ENCODE data around the gene ABL1.
"Not testable (repeated sequence)": the region's sequence is repeated elsewhere in the genome, so short reads cannot be mapped to it uniquely, and the experiment has no call there.

Gene ABL1

GRCh38 chr9:130904070-130905044, 69.3 kb downstream of the ABL1 start:
- H3K27ac ChIP-seq, result no peak overlapping the region
- TF ChIP-seq ZFX (IDR thresholded peaks at IDR 0.05) (no peak), CTCF (conservative IDR thresholded peaks at IDR 0.05) (no peak)

- no peak for TF ChIP-seq CTCF (conservative IDR thresholded peaks at IDR 0.05)
- no peak for TF ChIP-seq ZFX (IDR thresholded peaks at IDR 0.05)
- H3K27ac ChIP-seq, result no peak overlapping the region
Observed at GRCh38 chr9:130905125-130905901, 70.3 kb downstream of the ABL1 start.

- H3K27ac ChIP-seq, result no peak overlapping the region
- TF ChIP-seq ZFX (IDR thresholded peaks at IDR 0.05) (no peak), CTCF (conservative IDR thresholded peaks at IDR 0.05) (no peak)
Observed at GRCh38 chr9:130905902-130906734, 71.1 kb downstream of the ABL1 start.

GRCh38 chr9:130906735-130907416, 71.8 kb downstream of the ABL1 start:
- no peak for TF ChIP-seq ZFX (IDR thresholded peaks at IDR 0.05)
- no peak for TF ChIP-seq CTCF (conservative IDR thresholded peaks at IDR 0.05)
- H3K27ac ChIP-seq, result no peak overlapping the region

- TF ChIP-seq ZFX (IDR thresholded peaks at IDR 0.05) (no peak), CTCF (conservative IDR thresholded peaks at IDR 0.05) (no peak)
Observed at GRCh38 chr9:130908146-130908877, 73.3 kb downstream of the ABL1 start.

GRCh38 chr9:130908878-130909355, 73.9 kb downstream of the ABL1 start:
- TF ChIP-seq CTCF (conservative IDR thresholded peaks at IDR 0.05) (no peak), ZFX (IDR thresholded peaks at IDR 0.05) (no peak)
- H3K27ac ChIP-seq, result no peak overlapping the region

More at GRCh38 chr9:130908146-130908877, 73.3 kb downstream of the ABL1 start:
- H3K27ac ChIP-seq, result no peak overlapping the region

- not testable (repeated sequence) for H3K27ac ChIP-seq
Observed at GRCh38 chr9:130910041-130910440, 75.0 kb downstream of the ABL1 start.

- not testable (repeated sequence) for H3K27ac ChIP-seq
Observed at GRCh38 chr9:130910670-130911069, 75.6 kb downstream of the ABL1 start.

Measured in C4-2B (cell line).